HUES6 (cell line): ENCODE measurements around the gene C9orf50.

Experiments used
- H3K27ac ChIP-seq: 2 replicates; pipeline ENCODE4 v1.7.0; 2013; ENCODE audit warnings: low read depth, mild to moderate bottlenecking, low read length, inconsistent platforms
- H3K27me3 ChIP-seq: 2 replicates; pipeline ENCODE4 v1.6.1; 2013; ENCODE audit warnings: low read length; ENCODE audit not compliant: control insufficient read depth, insufficient read depth
- H3K36me3 ChIP-seq: 2 replicates; pipeline ENCODE4 v1.6.1; 2013; ENCODE audit warnings: low read length; ENCODE audit not compliant: control insufficient read depth, insufficient read depth
- H3K4me1 ChIP-seq: 2 replicates; pipeline ENCODE4 v1.6.1; 2013; ENCODE audit warnings: low read length; ENCODE audit not compliant: control insufficient read depth, insufficient read depth
- H3K4me3 ChIP-seq: 2 replicates; pipeline ENCODE4 v1.5.1; 2013; ENCODE audit warnings: low read depth, low read length
- H3K9ac ChIP-seq: one replicate; pipeline ENCODE4 v1.6.1; 2013; ENCODE audit warnings: mild to moderate bottlenecking, low read length
- H3K9me3 ChIP-seq: 2 replicates; pipeline ENCODE4 v1.6.1; 2013; ENCODE audit warnings: low read depth, low read length; ENCODE audit not compliant: control insufficient read depth, insufficient read depth

Gene C9orf50

GRCh38 chr9:129656795-129657390 lies 36.0 kb upstream of the C9orf50 start:
- Histone ChIP-seq H3K4me3 (no peak overlapping the region), H3K9me3 (no peaks in the 10 kb centered on the region), H3K36me3 (no peaks in the 10 kb centered on the region), H3K9ac (no peak overlapping the region), H3K4me1 (no peaks in the 10 kb centered on the region; the same call in 1 of the 2 replicates), H3K27me3 (no peaks in the 10 kb centered on the region), H3K27ac (no peak overlapping the region)

- no peaks in the 10 kb centered on the region for H3K9me3 ChIP-seq
- H3K27ac ChIP-seq = no peak overlapping the region
- H3K27me3 ChIP-seq = no peaks in the 10 kb centered on the region
Observed at GRCh38 chr9:129655696-129656095, 34.8 kb upstream of the C9orf50 start.

DNA sequence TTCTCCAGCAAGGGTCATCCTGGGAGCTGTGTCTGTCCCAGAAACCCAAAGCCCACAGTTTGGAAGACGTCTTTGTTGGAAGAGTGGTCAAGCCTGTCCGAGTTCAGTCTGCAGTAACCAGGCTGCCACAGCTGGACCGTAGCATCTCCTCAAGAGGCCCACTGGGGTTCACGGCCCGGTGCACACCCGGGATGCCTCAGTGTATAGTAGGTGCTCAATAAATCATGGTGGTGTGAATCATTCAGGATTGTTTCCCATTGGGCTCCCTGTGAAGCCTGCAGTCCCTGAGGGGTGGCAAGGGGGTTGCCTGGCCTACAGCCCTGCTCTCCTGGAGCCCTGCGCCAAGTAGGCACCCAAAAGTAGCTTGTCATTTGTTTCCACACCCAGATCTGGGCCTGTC lies 34.3 kb upstream of the C9orf50 start:
- no peaks in the 10 kb centered on the region for H3K9me3 ChIP-seq
- H3K9ac ChIP-seq = no peak overlapping the region
- no peak overlapping the region for H3K4me3 ChIP-seq
- no peak overlapping the region for H3K27ac ChIP-seq
- no peaks in the 10 kb centered on the region; the same call in 1 of the 2 replicates for H3K4me1 ChIP-seq
- H3K36me3 ChIP-seq = no peaks in the 10 kb centered on the region
- H3K27me3 ChIP-seq = no peaks in the 10 kb centered on the region

More at GRCh38 chr9:129655696-129656095, 34.8 kb upstream of the C9orf50 start:
- Histone ChIP-seq H3K9ac (no peak overlapping the region), H3K36me3 (no peaks in the 10 kb centered on the region), H3K4me1 (no peaks in the 10 kb centered on the region; the same call in 1 of the 2 replicates), H3K4me3 (no peak overlapping the region)

GRCh38 chr9:129654554-129655040 lies 33.7 kb upstream of the C9orf50 start:
- Histone ChIP-seq H3K9me3 (no peaks in the 10 kb centered on the region), H3K27ac (no peak overlapping the region), H3K9ac (no peak overlapping the region), H3K36me3 (no peaks in the 10 kb centered on the region), H3K4me3 (no peak overlapping the region), H3K27me3 (no peaks in the 10 kb centered on the region), H3K4me1 (no peaks in the 10 kb centered on the region; the same call in 1 of the 2 replicates)

DNA sequence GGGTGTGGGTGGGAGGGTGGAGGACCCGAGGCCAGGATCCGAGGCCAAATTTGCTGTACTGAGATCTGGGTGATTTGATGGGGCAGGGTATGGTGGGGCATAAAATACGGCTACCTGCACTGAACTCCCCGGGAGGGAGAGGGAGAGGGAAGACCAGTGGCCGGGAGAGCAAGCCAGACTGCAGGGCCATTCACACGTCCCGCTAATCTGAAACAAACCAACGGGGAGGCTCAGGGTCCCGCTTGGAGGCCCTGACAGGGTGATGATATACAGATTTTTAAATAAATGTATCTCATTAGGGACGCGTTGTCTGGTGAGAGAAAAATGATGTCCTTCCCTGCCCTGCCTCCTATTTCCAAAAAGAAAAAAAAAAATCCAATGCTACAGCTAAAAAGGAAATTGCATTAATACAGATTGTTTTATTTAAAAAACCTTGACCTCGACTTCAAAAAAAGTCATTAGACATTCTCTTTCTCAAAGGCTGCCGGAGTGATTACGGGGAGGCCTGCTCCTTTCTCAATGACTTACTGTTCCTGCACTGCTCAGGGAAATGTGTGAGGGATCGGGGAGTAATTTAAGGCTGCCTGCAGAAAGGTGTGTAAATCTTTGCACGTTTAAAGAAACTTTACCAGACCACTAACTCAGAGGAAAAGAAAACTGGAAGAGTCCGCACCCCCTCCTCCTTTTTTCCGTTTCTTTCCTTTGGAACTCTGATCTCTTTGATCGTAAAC lies 33.1 kb upstream of the C9orf50 start:
- Histone ChIP-seq H3K27me3 (no peaks in the 10 kb centered on the region), H3K9ac (no peak overlapping the region), H3K27ac (no peak overlapping the region)

GRCh38 chr9:129650680-129651235 lies 29.9 kb upstream of the C9orf50 start:
- Histone ChIP-seq H3K27me3 (no peaks in the 10 kb centered on the region), H3K4me1 (peaks cover 3% of the 10 kb centered on the region; the same call in 1 of the 2 replicates), H3K36me3 (no peaks in the 10 kb centered on the region), H3K4me3 (no peak overlapping the region), H3K27ac (no peak overlapping the region), H3K9me3 (no peaks in the 10 kb centered on the region), H3K9ac (no peak overlapping the region)

More for the DNA sequence above, 33.1 kb upstream of the C9orf50 start:
- Histone ChIP-seq H3K4me1 (no peaks in the 10 kb centered on the region; the same call in 1 of the 2 replicates), H3K4me3 (no peak overlapping the region), H3K9me3 (no peaks in the 10 kb centered on the region), H3K36me3 (no peaks in the 10 kb centered on the region)

DNA sequence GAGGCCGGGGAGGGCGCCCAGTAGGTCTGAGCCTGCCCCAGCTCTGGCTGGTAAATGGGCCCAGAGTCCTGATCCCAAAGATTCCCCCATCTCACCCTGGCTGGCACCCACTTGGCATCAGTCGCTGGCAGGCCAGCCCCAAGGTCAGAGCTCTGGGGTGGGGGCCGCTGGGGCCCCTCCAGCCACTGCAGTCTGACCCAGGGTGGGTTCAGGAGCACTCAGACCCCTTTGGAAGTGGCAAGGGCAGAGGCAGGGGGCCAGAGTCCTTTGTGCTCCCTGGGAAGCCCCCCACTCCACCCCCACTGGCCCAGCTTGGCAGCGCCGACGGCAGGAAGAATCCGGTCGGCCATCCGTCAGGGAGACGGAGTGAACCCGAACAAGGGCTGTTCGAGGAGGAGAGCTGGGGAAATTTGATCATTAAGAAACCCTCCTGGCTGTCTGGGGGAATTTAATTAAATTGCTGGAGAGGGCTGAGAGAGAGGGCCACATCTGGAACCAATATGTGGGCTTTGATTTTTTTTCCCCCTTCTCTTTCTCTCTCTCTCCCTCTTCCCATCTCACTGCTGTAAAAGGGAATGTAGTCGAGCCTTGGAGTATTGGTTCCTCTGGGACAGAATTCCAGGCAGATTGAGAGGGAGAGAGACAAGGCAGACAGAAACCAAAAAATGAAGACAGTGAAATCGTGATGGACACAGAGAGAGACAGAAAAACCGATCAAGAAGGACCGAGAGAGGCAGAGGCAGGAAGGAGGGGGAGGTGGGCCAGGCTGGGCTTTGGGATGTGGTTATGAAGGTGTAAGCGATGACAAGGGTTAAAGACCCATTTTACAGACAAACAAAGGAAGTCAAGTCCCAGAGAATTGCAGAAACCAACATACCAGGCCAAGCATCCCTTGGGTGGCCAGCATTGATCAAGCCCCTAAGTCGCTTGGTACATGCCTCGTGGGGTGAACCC lies 29.1 kb upstream of the C9orf50 start:
- Histone ChIP-seq H3K4me1 (peaks cover 3% of the 10 kb centered on the region; the same call in 1 of the 2 replicates), H3K27me3 (no peaks in the 10 kb centered on the region), H3K27ac (no peak overlapping the region), H3K9me3 (no peaks in the 10 kb centered on the region), H3K4me3 (no peak overlapping the region), H3K9ac (no peak overlapping the region), H3K36me3 (no peaks in the 10 kb centered on the region)

DNA sequence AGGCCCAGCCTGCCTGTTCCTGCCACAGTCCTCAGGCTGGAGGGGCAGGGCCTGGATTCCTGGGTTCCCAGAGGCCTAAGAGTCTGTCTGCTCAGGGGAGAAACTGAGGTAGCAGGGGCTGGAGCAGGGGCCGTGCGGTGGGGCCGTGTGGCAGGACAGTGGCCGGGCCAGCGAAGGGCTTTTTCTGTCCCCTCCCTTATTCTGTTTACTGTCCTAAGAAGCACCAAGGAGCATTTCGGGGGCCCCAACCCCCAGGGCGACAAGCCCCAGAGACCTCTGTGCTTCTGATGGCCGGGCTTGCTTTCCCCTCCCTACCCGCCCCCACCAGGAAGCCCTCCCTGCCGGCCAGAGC lies 27.8 kb upstream of the C9orf50 start:
- Histone ChIP-seq H3K9me3 (no peaks in the 10 kb centered on the region), H3K4me3 (no peak overlapping the region), H3K27ac (no peak overlapping the region), H3K4me1 (peaks cover 3% of the 10 kb centered on the region; the same call in 1 of the 2 replicates), H3K27me3 (no peaks in the 10 kb centered on the region), H3K9ac (no peak overlapping the region), H3K36me3 (no peaks in the 10 kb centered on the region)

- Histone ChIP-seq H3K4me1 (peaks cover 3% of the 10 kb centered on the region; the same call in 1 of the 2 replicates), H3K9me3 (no peaks in the 10 kb centered on the region), H3K36me3 (no peaks in the 10 kb centered on the region), H3K27ac (no peak overlapping the region), H3K9ac (no peak overlapping the region), H3K27me3 (no peaks in the 10 kb centered on the region), H3K4me3 (no peak overlapping the region)
Observed at GRCh38 chr9:129648092-129648763, 27.3 kb upstream of the C9orf50 start.

GRCh38 chr9:129647635-129648034 lies 26.7 kb upstream of the C9orf50 start:
- H3K9me3 ChIP-seq = no peaks in the 10 kb centered on the region
- H3K27ac ChIP-seq = no peak overlapping the region
- H3K36me3 ChIP-seq = no peaks in the 10 kb centered on the region
- no peak overlapping the region for H3K4me3 ChIP-seq
- H3K27me3 ChIP-seq = no peaks in the 10 kb centered on the region
- no peak overlapping the region for H3K9ac ChIP-seq
- peaks cover 3% of the 10 kb centered on the region; the same call in 1 of the 2 replicates for H3K4me1 ChIP-seq
